Adipocyte (in vitro differentiated cells): ENCODE measurements around the gene HNRNPA3.

Experiments used
- DNase-seq: peaks from one replicate; pipeline ENCODE4 v3.0.0-alpha.2; 2015; ENCODE audit warnings: low read depth
- H3K27me3 ChIP-seq: replicated peaks from 2 replicates; pipeline ENCODE4 v1.7.0; 2013; ENCODE audit warnings: mild to moderate bottlenecking, low read length, moderate library complexity; ENCODE audit not compliant: control insufficient read depth, insufficient read depth
- H3K36me3 ChIP-seq: 2 replicates; pipeline ENCODE4 v1.7.0; 2013; ENCODE audit warnings: low read length, mild to moderate bottlenecking, moderate library complexity; ENCODE audit not compliant: control insufficient read depth, insufficient read depth, severe bottlenecking
- H3K4me1 ChIP-seq: 2 replicates; pipeline ENCODE4 v1.7.0; 2013; ENCODE audit warnings: mild to moderate bottlenecking, low read length, moderate library complexity; ENCODE audit not compliant: control insufficient read depth, insufficient read depth
- H3K4me3 ChIP-seq: 2 replicates; pipeline ENCODE4 v1.7.0; 2013; ENCODE audit warnings: mild to moderate bottlenecking, low read length, moderate library complexity
- H3K9ac ChIP-seq: 2 replicates; pipeline ENCODE4 v1.7.0; 2013; ENCODE audit warnings: mild to moderate bottlenecking, low read length, moderate library complexity
- H3K9me3 ChIP-seq: 2 replicates; pipeline ENCODE4 v1.7.0; 2013; ENCODE audit warnings: mild to moderate bottlenecking, low read length, moderate library complexity; ENCODE audit not compliant: control insufficient read depth

HNRNPA3 gene

GRCh38 chr2:177212106-177212890 lies at the start of gene HNRNPA3:
TSS of gene HNRNPA3 (plus strand) at chr2:177212794. CDS start at chr2:177212800, 6 bp downstream.
- Histone ChIP-seq H3K4me3 (peak within 1 kb of the TSS; percentile 90), H3K9me3 (no peaks in the 10 kb centered on the region), H3K36me3 (peaks cover 24% of the 10 kb centered on the region), H3K4me1 (peaks cover 44% of the 10 kb centered on the region), H3K9ac (peak within 1 kb of the TSS; percentile 98), H3K27me3 (no peaks in the 10 kb centered on the region)
- peak; percentile 99 for DNase-seq

DNA sequence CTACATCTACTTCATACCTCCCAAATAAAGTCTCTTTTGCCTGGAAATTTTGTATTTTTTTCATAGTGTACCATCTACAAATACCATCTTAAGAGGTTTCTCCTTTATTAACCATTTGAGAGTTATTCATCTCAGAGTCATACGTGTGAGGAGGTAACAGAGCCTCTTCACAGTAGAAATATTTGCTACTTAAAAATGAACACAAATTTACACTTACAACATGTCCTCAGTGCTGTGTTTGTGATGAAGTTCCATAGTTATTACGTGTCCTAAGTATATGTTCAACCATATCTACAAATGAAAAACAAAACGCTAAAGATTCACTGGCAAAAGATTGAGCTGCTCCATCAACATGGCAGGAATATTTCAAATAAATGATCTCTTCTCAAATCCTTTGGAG lies 48.5 kb upstream of the HNRNPA3 start:
- peaks cover 26% of the 10 kb centered on the region for H3K4me1 ChIP-seq
- H3K9ac ChIP-seq, result peak overlapping the region; percentile 92
- H3K9me3 ChIP-seq, result no peaks in the 10 kb centered on the region
- DNase-seq, result peak; percentile 28
- H3K27me3 ChIP-seq, result no peaks in the 10 kb centered on the region
- H3K36me3 ChIP-seq, result no peaks in the 10 kb centered on the region
- peak overlapping the region; percentile 82 for H3K4me3 ChIP-seq

GRCh38 chr2:177164584-177165052 lies 48.0 kb upstream of the HNRNPA3 start:
- peak; percentile 94 for DNase-seq
- peak overlapping the region; percentile 82 for H3K4me3 ChIP-seq
- H3K27me3 ChIP-seq, result no peaks in the 10 kb centered on the region
- H3K36me3 ChIP-seq, result no peaks in the 10 kb centered on the region
- H3K9ac ChIP-seq, result peak overlapping the region; percentile 92
- H3K4me1 ChIP-seq, result peaks cover 26% of the 10 kb centered on the region
- H3K9me3 ChIP-seq, result no peaks in the 10 kb centered on the region

- Histone ChIP-seq H3K9ac (peak overlapping the region; percentile 92), H3K27me3 (no peaks in the 10 kb centered on the region), H3K36me3 (no peaks in the 10 kb centered on the region), H3K4me1 (peaks cover 29% of the 10 kb centered on the region), H3K4me3 (peak overlapping the region; percentile 82), H3K9me3 (no peaks in the 10 kb centered on the region)
- DNase-seq, result peak; percentile 54
These were observed 47.5 kb upstream of the HNRNPA3 start for GRCh38 chr2:177165061-177165583.

- Histone ChIP-seq H3K4me1 (peaks cover 34% of the 10 kb centered on the region), H3K9me3 (no peaks in the 10 kb centered on the region), H3K27me3 (no peaks in the 10 kb centered on the region), H3K36me3 (no peaks in the 10 kb centered on the region), H3K4me3 (peak overlapping the region; percentile 82), H3K9ac (peak overlapping the region; percentile 92)
- peak; percentile 16 for DNase-seq
These were observed 46.6 kb upstream of the HNRNPA3 start for GRCh38 chr2:177165721-177166711.

- Histone ChIP-seq H3K4me1 (peaks cover 30% of the 10 kb centered on the region), H3K27me3 (no peaks in the 10 kb centered on the region), H3K36me3 (no peaks in the 10 kb centered on the region), H3K4me3 (no peak overlapping the region), H3K9me3 (no peaks in the 10 kb centered on the region), H3K9ac (no peak overlapping the region)
- DNase-seq, result peak; percentile 4
These were observed 42.6 kb upstream of the HNRNPA3 start for GRCh38 chr2:177169810-177170514.

DNA sequence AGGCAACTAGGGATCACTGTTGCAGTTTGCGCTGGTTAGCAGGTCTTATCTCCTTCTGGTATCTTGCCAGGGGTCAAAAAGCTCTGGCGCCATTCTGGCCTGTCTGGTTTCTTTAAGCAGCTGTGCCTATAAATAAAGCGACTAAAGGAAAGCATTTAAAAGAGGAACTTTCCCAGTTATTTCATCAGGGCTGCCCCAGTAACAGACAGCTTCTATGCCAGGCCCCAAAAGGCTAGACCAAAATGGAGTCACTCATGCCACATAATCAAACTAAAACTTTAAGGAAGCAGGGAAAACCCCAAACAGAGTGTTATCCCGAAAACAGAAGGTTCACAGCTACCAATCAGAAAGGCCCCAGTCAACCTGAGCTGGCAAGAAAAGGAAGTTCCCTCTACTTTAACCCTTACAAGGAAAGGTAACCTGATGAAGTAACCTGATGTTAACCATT lies 41.2 kb upstream of the HNRNPA3 start:
- Histone ChIP-seq H3K36me3 (no peaks in the 10 kb centered on the region), H3K9me3 (no peaks in the 10 kb centered on the region), H3K27me3 (no peaks in the 10 kb centered on the region), H3K4me1 (peaks cover 19% of the 10 kb centered on the region), H3K4me3 (no peak overlapping the region), H3K9ac (no peak overlapping the region)
- DNase-seq, result no peak

DNA sequence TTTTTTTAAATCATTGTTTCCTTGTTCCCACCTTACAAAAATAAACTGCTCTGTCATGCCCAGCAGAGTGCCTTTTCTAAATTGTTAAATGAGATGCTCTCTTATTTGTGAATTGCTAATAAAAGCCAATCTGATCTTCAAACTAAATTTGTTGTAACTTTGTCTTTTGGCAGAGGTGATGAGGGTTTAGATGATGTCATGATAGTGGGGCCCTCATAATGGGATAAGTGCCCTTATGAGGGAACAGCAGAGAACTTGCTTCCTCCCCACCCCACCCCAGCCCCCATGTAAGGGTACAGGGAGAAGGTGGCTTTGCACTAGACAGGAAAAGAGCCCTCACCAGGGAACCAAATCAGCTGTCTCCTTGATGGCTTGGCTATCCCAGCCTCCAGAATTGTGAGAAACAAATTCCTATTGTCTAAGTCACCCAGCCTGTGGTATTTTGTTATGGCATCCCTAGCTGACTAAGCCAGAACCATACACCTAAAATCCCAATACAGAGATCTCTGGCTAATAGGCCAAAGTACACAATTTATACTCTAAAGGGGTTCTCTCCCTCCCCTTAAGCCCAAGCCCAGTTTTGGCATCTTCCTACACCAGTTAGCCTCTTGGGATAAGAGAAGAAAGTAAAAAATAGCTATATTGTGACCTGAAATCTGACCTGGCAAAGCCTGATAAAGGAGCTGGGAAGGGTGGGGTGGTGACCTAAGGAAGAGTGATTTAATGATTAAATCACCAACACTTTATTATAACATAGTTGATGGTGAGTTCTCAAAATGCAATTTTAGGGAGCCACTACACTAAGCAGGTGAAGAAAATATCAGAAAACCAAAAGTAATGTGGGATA lies 40.3 kb upstream of the HNRNPA3 start:
- Histone ChIP-seq H3K9me3 (no peaks in the 10 kb centered on the region), H3K4me1 (peaks cover 14% of the 10 kb centered on the region), H3K27me3 (no peaks in the 10 kb centered on the region), H3K9ac (no peak overlapping the region), H3K36me3 (no peaks in the 10 kb centered on the region), H3K4me3 (no peak overlapping the region)
- peak; percentile 19 for DNase-seq

DNA sequence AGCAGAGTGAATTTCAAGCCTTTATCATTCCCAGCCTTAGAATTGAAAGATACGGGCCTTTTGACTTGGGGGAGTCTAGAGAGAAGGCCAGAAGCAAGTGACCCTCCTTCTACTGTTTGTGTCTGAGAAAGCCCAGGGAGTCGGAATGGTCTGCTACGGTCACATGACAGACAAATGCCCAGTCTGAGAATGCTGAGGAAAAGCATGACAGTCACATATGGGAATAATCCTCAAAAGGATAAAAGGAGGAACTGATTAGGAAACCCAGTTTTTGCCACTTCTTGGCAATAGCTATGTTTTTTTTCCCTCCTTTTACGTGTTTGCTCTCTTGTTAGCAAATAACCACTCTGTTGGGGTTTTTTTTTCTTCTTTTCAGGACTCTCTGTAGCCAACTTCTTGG lies 38.1 kb upstream of the HNRNPA3 start:
- H3K4me3 ChIP-seq, result no peak overlapping the region
- H3K36me3 ChIP-seq, result no peaks in the 10 kb centered on the region
- H3K9ac ChIP-seq, result no peak overlapping the region
- H3K4me1 ChIP-seq, result peaks cover 11% of the 10 kb centered on the region
- peak; percentile 6 for DNase-seq
- no peaks in the 10 kb centered on the region for H3K9me3 ChIP-seq
- H3K27me3 ChIP-seq, result no peaks in the 10 kb centered on the region
